Hepatocyte (in vitro differentiated cells): ENCODE results near the gene MRGPRF. TPM values are rescaled to one million over a fixed set of nuclear protein-coding genes. Genes with fewer than 3 reads are reported as not detected.

ENCODE experiments used
- DNase-seq: peaks from one replicate; pipeline ENCODE4 v3.0.0-alpha.2; 2016; ENCODE audit warnings: low spot score
- H2AFZ ChIP-seq: fragments of 200-600 bp; sonication (generic); 2 replicates; pipeline ENCODE4 v1.6.0; 2016; ENCODE audit warnings: antibody characterized with exemption, mild to moderate bottlenecking
- H3K27ac ChIP-seq: fragments of 200-600 bp; sonication (generic); 2 replicates; pipeline ENCODE4 v1.5.1; 2016; ENCODE audit warnings: mild to moderate bottlenecking
- H3K27me3 ChIP-seq: fragments of 200-600 bp; sonication (generic); 2 replicates; pipeline ENCODE4 v1.6.1; 2016
- H3K36me3 ChIP-seq: fragments of 200-600 bp; sonication (generic); replicated peaks from 2 replicates; pipeline ENCODE4 v1.5.1; 2016; ENCODE audit warnings: low read depth; ENCODE audit not compliant: insufficient read depth
- H3K4me1 ChIP-seq: fragments of 200-600 bp; sonication (generic); 2 replicates; pipeline ENCODE4 v1.5.1; 2016; ENCODE audit warnings: mild to moderate bottlenecking, moderate library complexity; ENCODE audit not compliant: insufficient read depth
- H3K4me2 ChIP-seq: fragments of 200-600 bp; sonication (generic); 2 replicates; pipeline ENCODE4 v1.6.0; 2016
- H3K4me3 ChIP-seq: fragments of 200-600 bp; sonication (generic); 2 replicates; pipeline ENCODE4 v1.5.1; 2016; ENCODE audit warnings: mild to moderate bottlenecking
- H3K79me2 ChIP-seq: fragments of 200-600 bp; sonication (generic); 2 replicates; pipeline ENCODE4 v1.6.0; 2017; ENCODE audit warnings: mild to moderate bottlenecking
- H3K9me2 ChIP-seq: fragments of 200-600 bp; sonication (generic); replicated peaks from 2 replicates; pipeline ENCODE4 v1.6.0; 2017; ENCODE audit warnings: mild to moderate bottlenecking; ENCODE audit not compliant: insufficient read depth
- H3K9me3 ChIP-seq: fragments of 200-600 bp; sonication (generic); 2 replicates; pipeline ENCODE4 v1.5.1; 2016; ENCODE audit warnings: low read depth, mild to moderate bottlenecking
- H4K20me1 ChIP-seq: fragments of 200-600 bp; sonication (generic); 2 replicates; pipeline ENCODE4 v1.6.0; 2016; ENCODE audit warnings: mild to moderate bottlenecking; ENCODE audit not compliant: insufficient read depth, poor library complexity, severe bottlenecking
- CTCF ChIP-seq: fragments of 200-600 bp; sonication (generic); IDR thresholded peaks from 2 replicates; pipeline ENCODE4 v1.5.1; 2016; ENCODE audit warnings: antibody characterized with exemption, mild to moderate bottlenecking; ENCODE audit not compliant: poor library complexity
- EZH2 ChIP-seq: fragments of 200-600 bp; sonication (generic); IDR thresholded peaks from 2 replicates; pipeline ENCODE4 v1.6.1; 2016; ENCODE audit warnings: antibody characterized with exemption, mild to moderate bottlenecking, borderline replicate concordance
- EZH2phosphoT487 ChIP-seq: fragments of 200-600 bp; sonication (generic); IDR thresholded peaks from one replicate; pipeline ENCODE4 v1.6.1; 2018; ENCODE audit warnings: antibody characterized with exemption, mild to moderate bottlenecking, low read depth, moderate library complexity; ENCODE audit not compliant: unreplicated experiment, severe bottlenecking
- WGBS: methylation state at CpG from one replicate; pipeline ENCODE4 v1.1.6; 2016; ENCODE audit warnings: low lambda C conversion rate; ENCODE audit errors: missing lambda C conversion rate; 5-methylcytosine and 5-hydroxymethylcytosine counted together
- polyA plus RNA-seq: library from polyadenylated mRNA; unstranded; fragments of >200 nt; fragmentation: Nextera tagmentation; extraction: Ambion mirVana; gene quantifications from 2 replicates; pipeline ENCODE4 v1.2.1, GENCODE V29; 2016
- total RNA-seq: library from RNA; depleted of rRNA; stranded (reverse); fragments of >200 nt; gene quantifications from 2 replicates; pipeline ENCODE4 v1.2.3, GENCODE V29; 2014

MRGPRF gene
- total and polyA plus RNA-seq, 2 experiments from 2014 or later: 6.5 to 7.5 TPM

- DNase-seq: no peak
- Histone ChIP-seq H4K20me1 (no peaks in the 10 kb centered on the region), H3K79me2 (no peaks in the 10 kb centered on the region), H3K9me3 (no peaks in the 10 kb centered on the region), H3K4me1 (no peaks in the 10 kb centered on the region), H3K4me2 (no peak overlapping the region), H3K36me3 (no peaks in the 10 kb centered on the region), H3K27ac (no peak overlapping the region), H3K9me2 (no peaks in the 10 kb centered on the region), H3K4me3 (no peak overlapping the region), H3K27me3 (no peaks in the 10 kb centered on the region), H2AFZ (no peak overlapping the region)
- TF ChIP-seq EZH2 (no peak), EZH2phosphoT487 (no peak), CTCF (no peak)
- 96% methylated on average over 18 of the region's 18 CpGs for WGBS
Measured at GRCh38 chr11:69037074-69037473, 24.0 kb upstream of the MRGPRF start.

DNA sequence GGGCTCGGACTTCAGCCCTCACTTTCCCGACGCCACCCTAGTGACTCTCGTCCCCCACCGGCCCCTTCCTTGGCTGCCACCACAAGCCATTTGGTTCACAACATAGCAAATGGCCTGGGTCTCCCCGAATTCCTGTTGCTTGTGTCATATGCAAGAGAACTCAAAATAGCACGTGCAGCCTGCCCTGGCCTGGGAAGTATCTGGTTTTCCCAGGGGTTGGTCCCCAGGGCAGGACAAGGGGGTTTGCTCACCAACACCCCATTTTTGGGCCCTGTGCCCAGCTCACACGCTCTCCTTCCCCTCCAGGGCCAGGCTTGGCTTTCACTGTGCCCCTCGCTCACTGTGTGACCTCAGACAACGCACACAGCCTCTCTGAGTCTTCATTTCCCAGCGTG lies 22.9 kb upstream of the MRGPRF start:
- no peak overlapping the region for H3K4me2 ChIP-seq
- no peaks in the 10 kb centered on the region for H4K20me1 ChIP-seq
- H3K27me3 ChIP-seq: no peaks in the 10 kb centered on the region
- H3K79me2 ChIP-seq: no peaks in the 10 kb centered on the region
- no peak overlapping the region for H2AFZ ChIP-seq
- H3K27ac ChIP-seq: no peak overlapping the region
- H3K9me2 ChIP-seq: no peaks in the 10 kb centered on the region
- WGBS: 89% methylated on average over 11 of the region's 11 CpGs
- H3K4me3 ChIP-seq: no peak overlapping the region
- H3K9me3 ChIP-seq: no peaks in the 10 kb centered on the region
- no peak for DNase-seq
- H3K36me3 ChIP-seq: no peaks in the 10 kb centered on the region
- H3K4me1 ChIP-seq: no peaks in the 10 kb centered on the region
- TF ChIP-seq EZH2: no peak
- TF ChIP-seq EZH2phosphoT487: no peak
- no peak for TF ChIP-seq CTCF

DNA sequence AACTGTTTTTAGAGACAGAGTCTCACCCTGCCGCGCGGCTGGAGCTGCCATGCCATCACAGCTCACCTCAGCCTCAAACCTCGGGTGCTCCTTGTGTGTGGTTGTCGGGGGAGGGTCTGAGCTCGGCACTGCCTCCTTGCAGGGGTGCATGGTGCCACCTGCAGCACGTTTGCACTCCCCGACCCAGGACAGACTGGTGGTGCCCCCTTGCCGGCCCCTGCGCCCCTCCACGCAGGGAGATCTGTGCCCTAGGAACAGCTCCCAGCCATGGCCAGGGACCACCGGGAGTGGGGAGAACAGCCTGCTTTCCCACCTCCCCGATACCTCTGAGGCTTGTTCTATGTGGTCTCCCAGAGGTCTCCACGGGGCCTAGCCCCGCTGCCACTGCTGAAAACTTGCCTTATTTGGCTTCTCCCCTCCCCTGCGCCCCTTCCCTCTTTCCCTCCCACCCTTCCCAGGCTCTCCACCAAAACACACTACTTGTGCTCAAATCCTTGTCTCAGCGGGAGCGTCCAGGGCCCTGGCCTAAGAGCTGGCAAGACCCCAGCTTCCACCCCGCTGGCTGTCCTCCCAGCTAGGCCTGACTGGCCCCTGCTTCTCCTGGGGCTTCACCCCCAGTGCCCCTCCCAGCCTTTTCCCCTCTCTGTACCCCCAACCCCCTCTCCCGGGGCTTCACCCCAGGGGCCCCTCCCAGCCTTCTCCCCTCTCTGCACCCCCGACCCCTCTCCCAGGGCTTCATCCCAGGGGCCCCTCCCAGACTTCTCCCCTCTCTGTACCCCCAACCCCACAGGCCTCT lies 22.3 kb upstream of the MRGPRF start:
- H3K9me2 ChIP-seq: no peaks in the 10 kb centered on the region
- H4K20me1 ChIP-seq: no peaks in the 10 kb centered on the region
- H3K9me3 ChIP-seq: no peaks in the 10 kb centered on the region
- no peak overlapping the region for H3K27ac ChIP-seq
- H3K79me2 ChIP-seq: no peaks in the 10 kb centered on the region
- DNase-seq: no peak
- H3K36me3 ChIP-seq: no peaks in the 10 kb centered on the region
- no peaks in the 10 kb centered on the region for H3K27me3 ChIP-seq
- WGBS: 83% methylated on average over 14 of the region's 21 CpGs
- H2AFZ ChIP-seq: no peak overlapping the region
- H3K4me2 ChIP-seq: no peak overlapping the region
- H3K4me1 ChIP-seq: no peaks in the 10 kb centered on the region
- no peak for TF ChIP-seq EZH2
- no peak for TF ChIP-seq EZH2phosphoT487
- TF ChIP-seq CTCF: no peak
- no peak overlapping the region for H3K4me3 ChIP-seq
